IMR-90 (cell line): Measurements from ENCODE around the gene DONSON. TPM values are rescaled to one million over a fixed set of nuclear protein-coding genes. Genes with fewer than 3 reads are reported as not detected.

Source experiments
- ATAC-seq: fragments of 200-7000 bp; cut with Tn5 transposase; 2 replicates; pipeline ENCODE4 v1.9.1; 2020; ENCODE audit warnings: low read depth, mild to moderate bottlenecking, moderate library complexity
- BruUV-seq: library from RNA; stranded (reverse); fragments of 400-500 nt; replicated peaks from 2 replicates; lab custom pipeline; 2021; lab: Mats Ljungman, UMichigan
- CTCF ChIA-PET: fragments of 300-600 bp; formaldehyde crosslinking; extraction: SDS; loops from one replicate; lab custom pipeline; 2021; ENCODE audit warnings: antibody characterized with exemption; lab: Yijun Ruan, JAX
- POLR2A ChIA-PET: fragments of 300-600 bp; sonication (Branson Sonifier 250); formaldehyde crosslinking; loops from one replicate; lab custom pipeline; 2022; ENCODE audit warnings: antibody characterized with exemption; ENCODE audit not compliant: unreplicated experiment; lab: Charles Lee
- DNase-seq: peaks from one replicate; pipeline ENCODE4 v3.0.0; 2013
- H2AFZ ChIP-seq: replicated peaks from 2 replicates; pipeline ENCODE3; 2013; ENCODE audit warnings: low read length, mild to moderate bottlenecking; ENCODE audit not compliant: poor library complexity
- H2AK5ac ChIP-seq: 2 replicates; pipeline ENCODE4 v1.6.1; 2013; ENCODE audit warnings: low read depth, low read length, inconsistent platforms
- H2AK9ac ChIP-seq: replicated peaks from 2 replicates; pipeline ENCODE3; 2013; ENCODE audit warnings: mild to moderate bottlenecking, low read depth, low read length, moderate library complexity; ENCODE audit not compliant: poor library complexity
- H2BK120ac ChIP-seq: 2 replicates; pipeline ENCODE4 v1.6.1; 2013; ENCODE audit warnings: low read depth, low read length, inconsistent platforms
- H2BK15ac ChIP-seq: 3 replicates; pipeline ENCODE4 v1.6.1; 2013; ENCODE audit warnings: low read depth, low read length, inconsistent platforms
- H2BK20ac ChIP-seq: 2 replicates; pipeline ENCODE4 v1.6.1; 2013; ENCODE audit warnings: low read depth, mild to moderate bottlenecking, inconsistent platforms, low read length, moderate library complexity
- H2BK5ac ChIP-seq: 2 replicates; pipeline ENCODE4 v1.6.1; 2013; ENCODE audit warnings: mild to moderate bottlenecking, low read depth, low read length, inconsistent platforms; ENCODE audit not compliant: poor library complexity, severe bottlenecking
- H3K14ac ChIP-seq: replicated peaks from 2 replicates; pipeline ENCODE4 v1.6.1; 2013; ENCODE audit warnings: low read depth, low read length, inconsistent platforms
- H3K18ac ChIP-seq: 2 replicates; pipeline ENCODE4 v1.6.1; 2013; ENCODE audit warnings: low read depth, low read length, control low read depth
- H3K23ac ChIP-seq: 2 replicates; pipeline ENCODE4 v1.6.1; 2013; ENCODE audit warnings: low read depth, low read length, inconsistent platforms
- H3K27ac ChIP-seq: 2 replicates; pipeline ENCODE4 v1.5.1; 2013; ENCODE audit warnings: mild to moderate bottlenecking, control low read depth, low read length; ENCODE audit not compliant: insufficient read depth
- H3K27me3 ChIP-seq: 2 replicates; pipeline ENCODE4 v1.6.1; 2013; ENCODE audit warnings: low read length; ENCODE audit not compliant: control insufficient read depth, insufficient read depth
- H3K36me3 ChIP-seq: 2 replicates; pipeline ENCODE4 v1.6.1; 2013; ENCODE audit warnings: low read length, mixed read lengths; ENCODE audit not compliant: control insufficient read depth, insufficient read depth
- H3K4ac ChIP-seq: 2 replicates; pipeline ENCODE4 v1.6.1; 2013; ENCODE audit warnings: low read depth, low read length, inconsistent platforms
- H3K4me1 ChIP-seq: 2 replicates; pipeline ENCODE4 v1.6.1; 2013; ENCODE audit warnings: low read length, mixed read lengths; ENCODE audit not compliant: control insufficient read depth, insufficient read depth
- H3K4me2 ChIP-seq: 2 replicates; pipeline ENCODE4 v1.6.1; 2013; ENCODE audit warnings: low read depth, mild to moderate bottlenecking, control low read depth, low read length, moderate library complexity
- H3K4me3 ChIP-seq: 2 replicates; pipeline ENCODE4 v1.5.1; 2013; ENCODE audit warnings: low read depth, mild to moderate bottlenecking, control low read depth, low read length, moderate library complexity; ENCODE audit not compliant: insufficient read depth
- H3K56ac ChIP-seq: 2 replicates; pipeline ENCODE4 v1.6.1; 2013; ENCODE audit warnings: low read length, inconsistent platforms; ENCODE audit not compliant: insufficient read depth; ENCODE audit errors: extremely low read depth
- H3K79me1 ChIP-seq, 2 experiments: 2 replicates each; pipeline ENCODE4 v1.6.1; 2013; ENCODE audit warnings: low read length in 2 of 2, inconsistent platforms in 1 of 2, low read depth in 1 of 2
- H3K9ac ChIP-seq: 2 replicates; pipeline ENCODE4 v1.6.1; 2013; ENCODE audit warnings: low read depth, low read length, control low read depth
- H3K9me1 ChIP-seq: 2 replicates; pipeline ENCODE4 v1.6.1; 2013; ENCODE audit warnings: low read length, inconsistent platforms; ENCODE audit not compliant: insufficient read depth
- H3K9me3 ChIP-seq: 2 replicates; pipeline ENCODE4 v1.6.1; 2013; ENCODE audit warnings: low read length; ENCODE audit not compliant: control insufficient read depth, insufficient read depth
- H4K20me1 ChIP-seq: 2 replicates; pipeline ENCODE4 v1.6.1; 2013; ENCODE audit warnings: low read length, inconsistent platforms; ENCODE audit not compliant: insufficient read depth
- H4K5ac ChIP-seq: 2 replicates; pipeline ENCODE4 v1.6.1; 2013; ENCODE audit warnings: mild to moderate bottlenecking, low read depth, low read length, control low read depth
- H4K8ac ChIP-seq, 2 experiments: 2 replicates each; pipeline ENCODE4 v1.6.1; 2013; ENCODE audit warnings: low read depth in 2 of 2, low read length in 2 of 2, control low read depth in 1 of 2, inconsistent platforms in 1 of 2
- H4K91ac ChIP-seq: 2 replicates; pipeline ENCODE4 v1.6.1; 2013; ENCODE audit warnings: low read depth, low read length, inconsistent platforms; ENCODE audit not compliant: insufficient read depth
- CEBPB ChIP-seq: IDR thresholded peaks from 2 replicates; pipeline ENCODE4 v1.6.1; 2012; ENCODE audit warnings: low read depth, low read length, improper control_type of control experiment
- CHD1 ChIP-seq: IDR thresholded peaks from 2 replicates; pipeline ENCODE4 v1.6.1; 2012; ENCODE audit warnings: low read depth, low read length, improper control_type of control experiment
- FOS ChIP-seq: fragments of 150-350 bp; IDR thresholded peaks from 2 replicates; pipeline ENCODE4 v1.6.1; 2016; ENCODE audit warnings: low read depth, low read length
- MAZ ChIP-seq: IDR thresholded peaks from 2 replicates; pipeline ENCODE4 v1.6.1; 2012; ENCODE audit warnings: low read depth, mild to moderate bottlenecking, low read length, improper control_type of control experiment, moderate library complexity, borderline replicate concordance
- MXI1 ChIP-seq: IDR thresholded peaks from 2 replicates; pipeline ENCODE4 v1.6.1; 2012; ENCODE audit warnings: low read depth, mild to moderate bottlenecking, low read length, moderate library complexity, borderline replicate concordance
- NFE2L2 ChIP-seq: fragments of 150-350 bp; IDR thresholded peaks from 2 replicates; pipeline ENCODE4 v1.6.1; 2016; ENCODE audit warnings: low read depth, mild to moderate bottlenecking, low read length
- POLR2A ChIP-seq: IDR thresholded peaks from 2 replicates; pipeline ENCODE4 v1.6.1; 2012; ENCODE audit warnings: mild to moderate bottlenecking, low read depth, low read length
- RAD21 ChIP-seq: IDR thresholded peaks from 2 replicates; pipeline ENCODE4 v1.6.1; 2012; ENCODE audit warnings: low read length, improper control_type of control experiment
- RCOR1 ChIP-seq: IDR thresholded peaks from 2 replicates; pipeline ENCODE4 v1.6.1; 2012; ENCODE audit warnings: mild to moderate bottlenecking, low read length, improper control_type of control experiment; ENCODE audit not compliant: insufficient replicate concordance
- RFX5 ChIP-seq: IDR thresholded peaks from 2 replicates; pipeline ENCODE4 v1.8.0; 2012; ENCODE audit warnings: low read depth, mild to moderate bottlenecking, low read length, moderate library complexity
- WGBS, 2 experiments: methylation state at CpG; one replicate each; pipeline versions ENCODE4 v1.1.5 to v1.1.7; 2013; ENCODE audit warnings: missing lambda C conversion rate in 2 of 2; ENCODE audit not compliant: insufficient read length in 1 of 2; ENCODE audit errors: extremely low coverage in 2 of 2; 5-methylcytosine and 5-hydroxymethylcytosine counted together
- dilution Hi-C: fragments of 300-500 bp; cut with HindIII; formaldehyde crosslinking; loops from one replicate; pipeline ENCODE4 v1.14.3; 2018; ENCODE audit warnings: low sequenced_read_pairs; ENCODE audit not compliant: unreplicated experiment
- in situ Hi-C: fragments of 300-500 bp; cut with MboI; formaldehyde crosslinking; loops from 3 replicates; pipeline ENCODE4 v1.14.3; 2019; ENCODE audit warnings: low sequenced_read_pairs, inconsistent platforms, mixed read lengths
- intact Hi-C: fragments of 100-400 bp; cut with micrococcal nuclease; formaldehyde crosslinking; loops from 2 replicates; pipeline ENCODE4 v1.10.0; 2022
- polyA plus RNA-seq, 3 experiments: library from polyadenylated mRNA; depleted of rRNA; stranded (reverse); fragments of >200 nt; gene quantifications; 2 replicates each; pipeline ENCODE4 v1.2.3, GENCODE V29; 2012; ENCODE audit warnings: low replicate concordance in 1 of 3
- total RNA-seq: library from RNA; depleted of rRNA; stranded (reverse); fragments of >200 nt; gene quantifications from 2 replicates; pipeline ENCODE4 v1.2.3, GENCODE V29; 2012
- TF ChIP-seq, protein P1 (sequence below): fragments of 150-350 bp; IDR thresholded peaks from 2 replicates; pipeline ENCODE4 v1.6.1; 2016; ENCODE audit warnings: low read depth, mild to moderate bottlenecking, low read length, moderate library complexity, borderline replicate concordance
- TF ChIP-seq, protein P2 (sequence below): conservative IDR thresholded peaks from 2 replicates; pipeline ENCODE4 v1.5.1; 2012; ENCODE audit warnings: mild to moderate bottlenecking, low read depth, low read length, improper control_type of control experiment
- TF ChIP-seq, protein P3 (sequence below): fragments of 150-350 bp; IDR thresholded peaks from 2 replicates; pipeline ENCODE4 v1.6.1; 2017; ENCODE audit warnings: mild to moderate bottlenecking, antibody characterized with exemption, low read length, low read depth

The DONSON gene
- total and polyA plus RNA-seq, 2 of the 4 experiments (the other 2 are of a cell fraction) = 14.3 to 16.6 TPM

DNA sequence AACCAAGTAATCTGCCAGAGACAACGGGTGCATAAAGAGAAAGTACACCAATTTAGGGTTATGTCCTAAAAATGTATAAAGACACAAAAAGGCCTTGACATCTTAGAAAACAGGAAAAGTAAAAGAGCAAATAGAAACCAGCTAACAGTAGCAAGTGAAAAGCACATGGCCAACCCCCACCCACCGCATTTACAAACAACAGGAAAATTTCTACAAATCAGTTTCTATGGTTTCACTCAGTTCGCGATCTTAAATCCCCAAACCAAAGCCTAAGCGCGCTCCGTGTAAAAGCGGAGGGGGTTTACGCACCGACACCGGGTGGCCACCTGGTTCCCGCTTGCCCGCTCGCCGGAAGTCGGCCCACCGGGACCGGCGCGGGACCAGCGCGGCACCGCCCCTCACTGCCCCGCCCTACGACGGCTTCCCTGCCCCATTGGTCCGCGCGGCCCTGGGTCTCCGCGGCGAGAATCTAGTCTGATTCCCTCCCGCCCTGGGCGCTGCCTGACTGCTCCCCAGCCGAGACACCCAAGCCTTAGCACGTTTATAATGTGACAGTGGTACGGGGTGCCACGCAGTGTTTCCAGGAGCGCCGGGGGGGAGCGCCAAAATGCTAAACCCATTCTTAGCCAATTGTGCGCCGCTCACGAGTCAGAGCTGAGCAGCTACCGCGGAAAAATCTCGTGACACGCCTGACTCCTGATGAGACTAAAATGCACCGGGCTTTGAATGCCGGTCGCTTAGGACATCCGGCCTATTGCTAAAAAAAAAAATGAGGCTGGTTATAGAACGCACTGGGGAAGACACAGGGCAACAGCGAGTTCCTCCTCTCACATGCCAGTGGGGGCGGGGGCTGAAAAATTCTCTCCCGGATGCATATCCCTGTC, 46.5 kb downstream of the DONSON start, which contains the start of gene GART:
GART (minus strand) TSS at position 362 of the 884 bp plus-strand sequence. CDS start 2,802 bp downstream, outside the sequence.
- Histone ChIP-seq H4K91ac (peak within 1 kb of the TSS; percentile 99), H2AFZ (peak within 1 kb of the TSS; percentile 95), H3K79me1 (peaks cover under 1 to 33% of the 10 kb centered on the region in 2 experiments; a peak in 3 of 4 replicates), H3K9me1 (no peaks in the 10 kb centered on the region), H4K5ac (peak within 1 kb of the TSS; percentile 96), H3K4ac (peak within 1 kb of the TSS; percentile 99), H3K4me3 (peak within 1 kb of the TSS; percentile 70), H2AK9ac (peak within 1 kb of the TSS; percentile 100), H2BK5ac (peak within 1 kb of the TSS; percentile 96), H2AK5ac (peak within 1 kb of the TSS; percentile 97), H3K14ac (peak within 1 kb of the TSS; percentile 100), H3K9me3 (no peaks in the 10 kb centered on the region), H2BK120ac (peak within 1 kb of the TSS; percentile 87), H3K18ac (peak within 1 kb of the TSS; percentile 95), H2BK20ac (0 out of 2 replicates have a peak within 1 kb of the TSS, but pooled peaks have one; percentile 8), H3K4me2 (peak within 1 kb of the TSS; percentile 95), H4K20me1 (peaks cover 38% of the 10 kb centered on the region), H3K27me3 (no peaks in the 10 kb centered on the region), H3K27ac (peak within 1 kb of the TSS; percentile 97), H3K56ac (peak within 1 kb of the TSS; percentile 100), H3K4me1 (no peaks in the 10 kb centered on the region), H3K9ac (peak within 1 kb of the TSS; percentile 96), H3K36me3 (peaks cover 8% of the 10 kb centered on the region), H3K23ac (peak within 1 kb of the TSS; percentile 99), H4K8ac (peak within 1 kb of the TSS; percentile 89 to 99), H2BK15ac (peak within 1 kb of the TSS; percentile 71; the same call in 1 of the 3 replicates)
- in situ Hi-C loops = no loop called here
- TSS peak; percentile 81 for BruUV-seq
- dilution Hi-C loops = no loop called here
- 0% methylated on average over 21 of the region's 56 CpGs; no CpG with 5 or more reads in 1 of the 2 experiments for WGBS, 2 experiments
- ChIA-PET CTCF (interaction anchor here (0.5 kb wide), 1 partner anchor 117 kb away, joined by 3 read pairs; no protein-coding TSS in a partner anchor), POLR2A (no interaction called here)
- ATAC-seq (peak; percentile 75), DNase-seq (peak; percentile 65)
- intact Hi-C loops = no loop called here
- TF ChIP-seq RAD21 (no peak), MXI1 (peak; percentile 94), CHD1 (no peak; the same call in 1 of the 2 replicates), POLR2A (peak; percentile 71), MAZ (0 out of 2 replicates have a peak, but pooled peaks have one; percentile 48), CEBPB (no peak), RCOR1 (no peak), RFX5 (no peak), FOS (no peak; the same call in 1 of the 2 replicates), NFE2L2 (no peak)
- TF ChIP-seq, protein P1, sequence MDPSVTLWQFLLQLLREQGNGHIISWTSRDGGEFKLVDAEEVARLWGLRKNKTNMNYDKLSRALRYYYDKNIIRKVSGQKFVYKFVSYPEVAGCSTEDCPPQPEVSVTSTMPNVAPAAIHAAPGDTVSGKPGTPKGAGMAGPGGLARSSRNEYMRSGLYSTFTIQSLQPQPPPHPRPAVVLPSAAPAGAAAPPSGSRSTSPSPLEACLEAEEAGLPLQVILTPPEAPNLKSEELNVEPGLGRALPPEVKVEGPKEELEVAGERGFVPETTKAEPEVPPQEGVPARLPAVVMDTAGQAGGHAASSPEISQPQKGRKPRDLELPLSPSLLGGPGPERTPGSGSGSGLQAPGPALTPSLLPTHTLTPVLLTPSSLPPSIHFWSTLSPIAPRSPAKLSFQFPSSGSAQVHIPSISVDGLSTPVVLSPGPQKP = no peak
- TF ChIP-seq, protein P2, sequence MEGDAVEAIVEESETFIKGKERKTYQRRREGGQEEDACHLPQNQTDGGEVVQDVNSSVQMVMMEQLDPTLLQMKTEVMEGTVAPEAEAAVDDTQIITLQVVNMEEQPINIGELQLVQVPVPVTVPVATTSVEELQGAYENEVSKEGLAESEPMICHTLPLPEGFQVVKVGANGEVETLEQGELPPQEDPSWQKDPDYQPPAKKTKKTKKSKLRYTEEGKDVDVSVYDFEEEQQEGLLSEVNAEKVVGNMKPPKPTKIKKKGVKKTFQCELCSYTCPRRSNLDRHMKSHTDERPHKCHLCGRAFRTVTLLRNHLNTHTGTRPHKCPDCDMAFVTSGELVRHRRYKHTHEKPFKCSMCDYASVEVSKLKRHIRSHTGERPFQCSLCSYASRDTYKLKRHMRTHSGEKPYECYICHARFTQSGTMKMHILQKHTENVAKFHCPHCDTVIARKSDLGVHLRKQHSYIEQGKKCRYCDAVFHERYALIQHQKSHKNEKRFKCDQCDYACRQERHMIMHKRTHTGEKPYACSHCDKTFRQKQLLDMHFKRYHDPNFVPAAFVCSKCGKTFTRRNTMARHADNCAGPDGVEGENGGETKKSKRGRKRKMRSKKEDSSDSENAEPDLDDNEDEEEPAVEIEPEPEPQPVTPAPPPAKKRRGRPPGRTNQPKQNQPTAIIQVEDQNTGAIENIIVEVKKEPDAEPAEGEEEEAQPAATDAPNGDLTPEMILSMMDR = no peak
- TF ChIP-seq, protein P3, sequence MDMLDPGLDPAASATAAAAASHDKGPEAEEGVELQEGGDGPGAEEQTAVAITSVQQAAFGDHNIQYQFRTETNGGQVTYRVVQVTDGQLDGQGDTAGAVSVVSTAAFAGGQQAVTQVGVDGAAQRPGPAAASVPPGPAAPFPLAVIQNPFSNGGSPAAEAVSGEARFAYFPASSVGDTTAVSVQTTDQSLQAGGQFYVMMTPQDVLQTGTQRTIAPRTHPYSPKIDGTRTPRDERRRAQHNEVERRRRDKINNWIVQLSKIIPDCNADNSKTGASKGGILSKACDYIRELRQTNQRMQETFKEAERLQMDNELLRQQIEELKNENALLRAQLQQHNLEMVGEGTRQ = no peak
